Stimulated activated CD8-positive, alpha-beta memory T cell treated with anti-CD3 and anti-CD28 coated beads, Interleukin-4, amount 100 ng/mL, for 4 hours (primary cell): ENCODE data around the gene CCDC70.

Experiments used
- DNase-seq, 2 donors: peaks; one replicate each; pipeline ENCODE4 v3.0.0-alpha.2; 2020; ENCODE audit warnings: low read depth in 2 of 2, low spot score in 1 of 2

The CCDC70 gene

GRCh38 chr13:51856998-51857397, 4.8 kb upstream of the CCDC70 start:
- no peak for DNase-seq

- DNase-seq: no peak
These were observed 3.1 kb upstream of the CCDC70 start for GRCh38 chr13:51858433-51859247.

GRCh38 chr13:51862957-51863356, 1.2 kb downstream of the CCDC70 start:
- DNase-seq: no peak

- no peak for DNase-seq
These were observed 4.1 kb downstream of the CCDC70 start for GRCh38 chr13:51865838-51866237.

- no peak for DNase-seq
These were observed 5.3 kb downstream of the CCDC70 start for GRCh38 chr13:51867062-51867461.

GRCh38 chr13:51869916-51870315, 8.1 kb downstream of the CCDC70 start:
- no peak for DNase-seq

GRCh38 chr13:51870616-51871015, 8.8 kb downstream of the CCDC70 start:
- DNase-seq: no peak

- no peak for DNase-seq
These were observed 11.5 kb downstream of the CCDC70 start for GRCh38 chr13:51873117-51873798.

- DNase-seq: no peak
These were observed 12.1 kb downstream of the CCDC70 start for GRCh38 chr13:51873837-51874236.

GRCh38 chr13:51874651-51875050, 12.9 kb downstream of the CCDC70 start:
- no peak for DNase-seq

GRCh38 chr13:51879133-51879532, 17.4 kb downstream of the CCDC70 start:
- DNase-seq: no peak

- no peak for DNase-seq
These were observed 19.5 kb downstream of the CCDC70 start for GRCh38 chr13:51881296-51881695.

GRCh38 chr13:51882570-51883225, 20.9 kb downstream of the CCDC70 start:
- DNase-seq: no peak

GRCh38 chr13:51883226-51883600, 21.4 kb downstream of the CCDC70 start:
- no peak for DNase-seq

- DNase-seq: no peak
These were observed 23.9 kb downstream of the CCDC70 start for GRCh38 chr13:51885651-51886050.

- DNase-seq: no peak
These were observed 25.7 kb downstream of the CCDC70 start for GRCh38 chr13:51887468-51887867.

- no peak for DNase-seq
These were observed 30.9 kb downstream of the CCDC70 start for GRCh38 chr13:51892657-51893056.

GRCh38 chr13:51894239-51894638, 32.5 kb downstream of the CCDC70 start:
- no peak for DNase-seq

- no peak for DNase-seq
These were observed 34.4 kb downstream of the CCDC70 start for GRCh38 chr13:51895906-51896888.

GRCh38 chr13:51900471-51900870, 38.7 kb downstream of the CCDC70 start:
- no peak for DNase-seq

- DNase-seq: no peak
These were observed 41.0 kb downstream of the CCDC70 start for GRCh38 chr13:51902776-51903175.
